ENCODE measurements around the gene BEST2. TPM values are rescaled to one million over a fixed set of nuclear protein-coding genes. Genes with fewer than 3 reads are reported as not detected.
A peak's percentile ranks its signal among the peaks of the same experiment; 100 is the strongest.

BEST2 gene
- total RNA-seq, 2 donors from 2014 or later = not detected

- no peaks in the 10 kb centered on the region for H3K36me3 ChIP-seq
- ATAC-seq (ENCODE audit: insufficient number of reproducible peaks, low FRiP score, low read depth) (no peak), DNase-seq (ENCODE audit: low spot score) (no peak)
- no peaks in the 10 kb centered on the region for H3K9me3 ChIP-seq
- no peaks in the 10 kb centered on the region for H3K27me3 ChIP-seq (replicated peaks; ENCODE audit: insufficient read depth)
- TF ChIP-seq CTCF (IDR thresholded peaks at IDR 0.05) = no peak
- H3K27ac ChIP-seq = peak overlapping the region; percentile 94 to 95
- peak overlapping the region; percentile 85 for H3K4me3 ChIP-seq
- H3K4me1 ChIP-seq (ENCODE audit: control insufficient read depth in 1 of 2, low read depth in 2 of 2) = peaks cover 24 to 61% of the 10 kb centered on the region in 2 donors
Observed at GRCh38 chr19:12779162-12779993, 27.8 kb downstream of the BEST2 start.

GRCh38 chr19:12782174-12782423 lies 30.5 kb downstream of the BEST2 start:
- peak overlapping the region; percentile 99 to 100 for H3K27ac ChIP-seq
- DNase-seq (ENCODE audit: low spot score) (no peak), ATAC-seq (ENCODE audit: insufficient number of reproducible peaks, low FRiP score, low read depth) (no peak)
- no peaks in the 10 kb centered on the region for H3K27me3 ChIP-seq (replicated peaks; ENCODE audit: insufficient read depth)
- H3K4me1 ChIP-seq (ENCODE audit: control insufficient read depth in 1 of 2, low read depth in 2 of 2) = peaks cover 42 to 79% of the 10 kb centered on the region in 2 donors
- no peaks in the 10 kb centered on the region for H3K9me3 ChIP-seq
- H3K4me3 ChIP-seq = peak overlapping the region; percentile 76
- TF ChIP-seq CTCF (IDR thresholded peaks at IDR 0.05) = no peak
- no peaks in the 10 kb centered on the region for H3K36me3 ChIP-seq

- Histone ChIP-seq H3K36me3 (no peaks in the 10 kb centered on the region), H3K27ac (peak overlapping the region; percentile 99 to 100), H3K4me3 (peak overlapping the region; percentile 76), H3K27me3 (replicated peaks; ENCODE audit: insufficient read depth) (no peaks in the 10 kb centered on the region), H3K9me3 (no peaks in the 10 kb centered on the region), H3K4me1 (ENCODE audit: control insufficient read depth in 1 of 2, low read depth in 2 of 2) (peaks cover 45 to 81% of the 10 kb centered on the region in 2 donors)
- DNase-seq (ENCODE audit: low spot score) (no peak), ATAC-seq (ENCODE audit: insufficient number of reproducible peaks, low FRiP score, low read depth) (no peak)
- TF ChIP-seq CTCF (IDR thresholded peaks at IDR 0.05) = peak; percentile 20
Observed at GRCh38 chr19:12782424-12783290, 31.1 kb downstream of the BEST2 start.

- Histone ChIP-seq H3K9me3 (no peaks in the 10 kb centered on the region), H3K27me3 (replicated peaks; ENCODE audit: insufficient read depth) (no peaks in the 10 kb centered on the region), H3K36me3 (no peaks in the 10 kb centered on the region), H3K4me1 (ENCODE audit: control insufficient read depth in 1 of 2, low read depth in 2 of 2) (peaks cover 52 to 81% of the 10 kb centered on the region in 2 donors), H3K4me3 (peak overlapping the region; percentile 76), H3K27ac (peak overlapping the region; percentile 99 to 100)
- DNase-seq (ENCODE audit: low spot score) (no peak), ATAC-seq (ENCODE audit: insufficient number of reproducible peaks, low FRiP score, low read depth) (no peak)
- TF ChIP-seq CTCF (IDR thresholded peaks at IDR 0.05) = no peak
Observed at GRCh38 chr19:12783291-12783848, 31.8 kb downstream of the BEST2 start.

- Histone ChIP-seq H3K4me3 (peak overlapping the region; percentile 76), H3K27me3 (replicated peaks; ENCODE audit: insufficient read depth) (no peaks in the 10 kb centered on the region), H3K9me3 (no peaks in the 10 kb centered on the region), H3K36me3 (no peaks in the 10 kb centered on the region), H3K4me1 (ENCODE audit: control insufficient read depth in 1 of 2, low read depth in 2 of 2) (peaks cover 54 to 81% of the 10 kb centered on the region in 2 donors), H3K27ac (peak overlapping the region; percentile 99 to 100)
- ATAC-seq (ENCODE audit: insufficient number of reproducible peaks, low FRiP score, low read depth) = no peak
- no peak for TF ChIP-seq CTCF (IDR thresholded peaks at IDR 0.05)
- no peak for DNase-seq (ENCODE audit: low spot score)
Observed at GRCh38 chr19:12783849-12784393, 32.3 kb downstream of the BEST2 start.
